Lower leg skin (tissue), 4 donors: ENCODE results near the gene HLA-G. TPM values are rescaled to one million over a fixed set of nuclear protein-coding genes. Genes with fewer than 3 reads are reported as not detected.
A peak's percentile ranks its signal among the peaks of the same experiment; 100 is the strongest.

Source experiments
- DNase-seq, 2 donors: peaks; one replicate each; pipeline ENCODE4 v3.0.0-alpha.2; 2019; ENCODE audit warnings: low spot score in 2 of 2
- H3K4me3 ChIP-seq: fragments of 200-600 bp; sonication (generic); 2 replicates; pipeline ENCODE4 v1.5.1; 2017; ENCODE audit warnings: mild to moderate bottlenecking, low read depth; ENCODE audit not compliant: poor library complexity, severe bottlenecking
- CTCF ChIP-seq, 3 donors: fragments of 450-650 bp; IDR thresholded peaks; one replicate each; pipeline ENCODE4 v1.5.1; 2016; ENCODE audit warnings: antibody characterized with exemption in 3 of 3, mild to moderate bottlenecking in 3 of 3, moderate library complexity in 2 of 3
- POLR2A ChIP-seq, 2 donors: fragments of 450-650 bp; IDR thresholded peaks; one replicate each; pipeline ENCODE4 v1.6.1; 2016 to 2017; ENCODE audit warnings: antibody characterized with exemption in 2 of 2, mild to moderate bottlenecking in 1 of 2, moderate library complexity in 1 of 2
- WGBS, 2 donors: methylation state at CpG; one replicate each; pipeline ENCODE4 v1.1.5; 2018; 5-methylcytosine and 5-hydroxymethylcytosine counted together
- intact Hi-C: fragments of 100-400 bp; cut with DNase I; formaldehyde crosslinking; loops from one replicate; pipeline ENCODE4 v1.15.0; 2023; ENCODE audit warnings: low total_unique reads
- total RNA-seq, 4 donors: library from RNA; depleted of rRNA; stranded (reverse); fragments of >200 nt; gene quantifications; one replicate each; pipeline ENCODE4 v1.1.0, GENCODE V29; 2016

Gene HLA-G
- total RNA-seq, 4 donors from 2014 or later = 0.29 TPM; not detected in 3

GRCh38 chr6:29792123-29793035 is 35.2 kb upstream of the HLA-G start:
- 1 to 2% methylated on average over 24 to 48 of the region's 79 CpGs for WGBS, 2 donors
- peak; percentile 35 to 92 for DNase-seq
- H3K4me3 ChIP-seq = peak overlapping the region; percentile 37
- TF ChIP-seq POLR2A (IDR thresholded peaks at IDR 0.05) = no peak
- no peak for TF ChIP-seq CTCF (IDR thresholded peaks at IDR 0.05)
- intact Hi-C loops = no loop called here

DNA sequence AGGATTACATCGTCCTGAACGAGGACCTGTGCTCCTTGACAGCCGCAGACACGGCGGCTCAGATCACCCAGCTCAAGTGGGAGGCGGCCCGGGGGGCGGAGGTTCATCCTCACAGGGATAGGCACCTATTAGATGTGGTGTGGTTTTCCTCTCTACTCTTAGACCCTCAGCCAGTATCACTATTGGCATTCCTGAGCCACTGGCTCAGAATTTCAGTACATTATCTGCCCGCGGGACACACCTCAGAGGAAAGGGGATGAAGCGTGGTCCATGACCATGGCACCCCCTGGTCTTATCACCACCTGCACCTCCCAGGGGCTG is 34.6 kb upstream of the HLA-G start:
- no peak for DNase-seq
- H3K4me3 ChIP-seq = no peak overlapping the region
- WGBS, 2 donors = 32 to 69% methylated on average over 3 to 10 of the region's 11 CpGs
- intact Hi-C loops = no loop called here
- TF ChIP-seq CTCF (IDR thresholded peaks at IDR 0.05) (no peak), POLR2A (IDR thresholded peaks at IDR 0.05) (no peak)

GRCh38 chr6:29793796-29794195 is 33.8 kb upstream of the HLA-G start:
- H3K4me3 ChIP-seq = no peak overlapping the region
- 55 to 74% methylated on average over 3 of the region's 3 CpGs for WGBS, 2 donors
- no peak for TF ChIP-seq POLR2A (IDR thresholded peaks at IDR 0.05)
- no peak for TF ChIP-seq CTCF (IDR thresholded peaks at IDR 0.05)
- intact Hi-C loops = no loop called here
- DNase-seq = no peak

- TF ChIP-seq POLR2A (IDR thresholded peaks at IDR 0.05) (no peak), CTCF (IDR thresholded peaks at IDR 0.05) (no peak)
- intact Hi-C loops = no loop called here
- 56 to 57% methylated on average over 2 of the region's 2 CpGs for WGBS, 2 donors
- no peak for DNase-seq
- H3K4me3 ChIP-seq = no peak overlapping the region
These were observed 31.6 kb upstream of the HLA-G start for GRCh38 chr6:29796026-29796425.

GRCh38 chr6:29797135-29797534 is 30.5 kb upstream of the HLA-G start:
- no peak for TF ChIP-seq CTCF (IDR thresholded peaks at IDR 0.05)
- no peak for TF ChIP-seq POLR2A (IDR thresholded peaks at IDR 0.05)
- intact Hi-C loops = no loop called here
- no peak overlapping the region for H3K4me3 ChIP-seq
- DNase-seq = no peak
- 34 to 45% methylated on average over 2 of the region's 2 CpGs for WGBS, 2 donors

- TF ChIP-seq POLR2A (IDR thresholded peaks at IDR 0.05) (no peak), CTCF (IDR thresholded peaks at IDR 0.05) (no peak)
- no peak for DNase-seq
- 88 to 93% methylated on average over 5 of the region's 5 CpGs for WGBS, 2 donors
- H3K4me3 ChIP-seq = no peak overlapping the region
- intact Hi-C loops = no loop called here
These were observed 29.7 kb upstream of the HLA-G start for GRCh38 chr6:29797966-29798365.
